ENCODE results near the gene LGMN.
"Not testable (repeated sequence)": the region's sequence is repeated elsewhere in the genome, so short reads cannot be mapped to it uniquely, and the experiment has no call there.

LGMN gene

DNA sequence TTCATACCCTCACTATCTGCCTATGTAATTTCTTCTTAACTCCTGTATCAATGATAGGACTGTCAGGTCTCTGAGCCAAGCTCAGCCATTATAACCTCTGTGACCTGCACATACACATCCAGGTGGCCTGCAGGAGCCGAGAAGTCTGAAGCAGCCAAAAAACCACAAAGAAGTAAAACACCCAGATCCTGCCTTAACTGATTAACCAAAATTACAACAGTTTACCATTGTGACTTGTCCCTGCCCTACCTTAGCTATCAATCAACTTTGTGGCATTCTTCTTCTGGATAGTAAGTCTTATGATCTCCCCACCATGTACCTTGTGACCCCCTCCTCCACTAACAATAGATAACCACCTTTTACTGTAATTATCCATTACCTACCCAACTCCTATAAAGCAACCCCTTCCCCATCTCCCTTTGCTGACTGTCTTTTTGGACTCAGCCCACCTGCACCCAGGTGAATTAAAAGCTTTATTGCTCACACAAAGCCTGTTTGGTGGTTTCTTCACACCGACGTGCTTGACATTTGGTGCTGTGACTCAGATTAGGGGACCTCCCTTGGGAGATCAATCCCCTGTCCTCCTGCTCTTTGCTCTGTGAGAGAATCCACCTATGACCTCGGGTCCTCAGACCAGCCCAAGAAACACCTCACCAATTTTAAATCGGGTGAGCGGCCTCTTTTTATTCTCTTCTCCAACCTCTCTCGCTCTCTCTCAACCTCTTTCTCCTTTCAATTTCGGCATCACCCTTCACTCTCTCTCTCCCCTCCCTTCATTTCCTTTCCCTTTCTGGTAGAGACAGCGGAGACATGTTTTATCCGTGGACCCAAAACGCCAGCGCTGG lies 11.5 kb upstream of the LGMN start:
- DNase-seq = no peak

DNA sequence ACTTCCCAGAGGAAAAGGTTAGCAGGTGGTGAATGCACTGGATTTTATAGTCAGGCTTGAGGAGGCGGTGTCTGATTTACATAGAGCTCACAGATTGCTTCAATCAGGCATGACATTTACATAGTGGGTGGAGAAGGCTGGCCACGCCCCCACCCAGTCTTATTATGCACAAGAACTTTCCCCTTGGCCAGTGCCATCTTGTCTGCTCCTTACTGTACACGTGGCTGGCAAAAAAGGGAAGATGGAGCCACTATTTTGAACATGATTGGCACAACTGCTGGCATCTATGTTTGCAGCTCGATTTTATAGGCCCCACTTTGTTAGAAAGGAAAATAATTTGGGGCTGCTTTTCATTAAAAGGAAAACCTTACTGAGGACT lies 10.9 kb upstream of the LGMN start:
- no peak for DNase-seq

DNA sequence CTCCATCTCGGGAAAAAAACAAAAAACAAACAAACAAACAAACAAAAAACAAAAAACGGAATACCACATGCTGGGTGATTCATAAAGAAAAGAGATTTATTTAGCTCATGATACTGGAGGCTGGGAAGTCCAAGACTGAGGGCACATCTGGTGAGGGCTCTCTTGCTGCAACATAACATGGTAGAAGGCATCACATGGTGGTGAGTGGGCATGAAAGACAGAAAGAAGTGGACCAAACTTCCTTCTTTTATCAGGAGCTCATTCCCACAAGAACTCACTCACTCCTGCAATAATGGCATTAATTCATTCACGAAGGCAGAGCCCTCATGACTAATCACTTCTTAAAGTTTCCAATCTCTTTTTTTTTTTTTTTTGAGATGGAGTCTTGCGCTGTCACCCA lies 8.0 kb upstream of the LGMN start:
- no peak for DNase-seq

DNA sequence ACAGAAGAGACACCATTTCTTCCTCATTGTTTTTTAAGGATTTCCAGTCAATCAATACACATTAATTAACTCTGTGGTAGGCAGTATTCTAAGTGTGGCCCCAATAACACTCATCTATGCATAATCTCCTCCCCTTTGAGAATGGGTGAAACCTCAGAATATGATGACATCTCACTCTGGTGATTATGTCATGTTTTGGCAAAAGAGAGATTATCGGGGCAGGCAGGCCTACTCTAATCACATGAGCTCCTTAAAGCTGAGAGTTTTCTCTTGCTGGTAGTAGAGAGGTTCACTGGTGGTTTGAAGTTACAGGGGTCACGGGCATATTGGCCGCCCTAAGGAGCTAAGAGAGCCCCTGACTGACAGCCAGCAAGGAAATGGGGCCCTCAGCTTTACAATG lies 7.1 kb upstream of the LGMN start:
- DNase-seq = no peak

DNA sequence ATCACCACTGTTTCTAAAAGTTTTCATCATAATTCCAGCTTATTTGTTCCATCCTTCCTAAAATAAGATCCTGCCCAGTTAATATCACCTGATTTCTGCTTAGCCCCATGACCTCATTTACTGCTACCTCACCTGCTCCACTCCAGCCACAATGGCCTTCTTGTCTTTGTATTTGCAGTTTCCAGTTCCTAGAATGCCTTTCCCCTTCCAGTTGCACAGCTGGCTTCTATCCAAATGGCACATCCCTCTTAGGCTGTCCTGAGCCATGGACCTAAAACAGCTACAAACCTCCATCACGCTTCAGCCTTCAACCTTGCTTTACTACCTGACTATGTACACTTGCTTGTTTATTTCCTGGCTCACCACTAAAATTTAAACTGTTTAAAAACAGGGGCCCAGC lies 6.5 kb upstream of the LGMN start:
- DNase-seq = peak; percentile 65

DNA sequence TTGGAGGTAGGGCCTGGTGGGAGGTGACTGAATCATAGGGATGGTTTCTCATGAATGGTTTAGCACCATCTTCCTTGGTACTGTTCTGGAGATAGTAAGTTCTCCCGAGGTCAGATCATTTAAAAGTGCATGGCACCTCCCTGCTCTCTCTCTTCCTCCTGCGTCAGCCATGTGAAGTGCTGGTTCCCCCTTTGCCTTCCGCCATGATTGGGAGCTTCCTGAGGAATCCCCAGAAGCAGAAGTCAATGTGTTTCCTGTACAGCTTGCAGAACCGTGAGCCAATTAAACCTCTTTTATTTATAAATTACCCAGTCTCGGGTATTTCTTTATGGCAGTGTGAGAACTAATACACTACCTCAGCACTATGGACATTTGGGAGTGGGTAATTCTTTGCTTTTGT lies 4.8 kb upstream of the LGMN start:
- no peak for DNase-seq

DNA sequence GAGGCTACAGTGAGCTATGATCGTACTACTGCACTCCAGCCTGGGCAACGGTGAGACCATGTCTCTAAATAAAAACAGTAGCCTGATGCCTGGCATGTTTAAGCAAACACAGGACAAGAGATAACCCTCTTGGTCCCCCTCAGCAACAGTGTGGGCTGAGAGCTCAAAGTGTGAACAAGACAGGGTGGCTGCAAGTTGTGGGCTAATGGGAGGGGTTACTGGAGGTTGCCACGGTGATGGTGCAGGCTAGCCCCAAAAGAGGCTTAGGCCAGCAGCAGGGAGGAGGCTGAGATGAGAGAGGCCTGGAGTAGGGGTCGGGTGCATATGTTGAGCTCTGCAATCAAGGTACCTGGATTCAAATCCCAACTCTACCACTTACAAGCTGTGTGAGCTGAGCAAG lies 3.4 kb upstream of the LGMN start:
- no peak for DNase-seq

DNA sequence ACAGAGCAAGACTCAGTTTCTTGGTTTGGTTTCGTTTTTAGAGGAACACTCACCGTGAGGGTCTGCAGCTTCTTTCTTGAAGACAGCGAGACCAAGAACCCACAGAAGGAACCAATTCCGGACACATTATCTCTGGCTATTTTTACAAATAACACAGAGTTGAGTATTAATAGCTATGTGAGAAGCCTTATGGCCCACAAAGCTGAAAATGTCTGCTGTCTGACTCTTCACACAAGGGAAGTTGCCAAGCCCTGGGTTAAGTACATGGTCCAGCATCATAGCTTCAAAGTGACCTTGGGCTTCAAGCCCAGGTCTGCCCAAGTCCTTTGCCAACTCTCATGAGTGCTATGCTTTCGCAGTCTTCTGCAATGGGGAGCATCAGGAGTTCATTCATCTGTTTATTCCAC lies 2.6 kb upstream of the LGMN start:
- no peak for DNase-seq

DNA sequence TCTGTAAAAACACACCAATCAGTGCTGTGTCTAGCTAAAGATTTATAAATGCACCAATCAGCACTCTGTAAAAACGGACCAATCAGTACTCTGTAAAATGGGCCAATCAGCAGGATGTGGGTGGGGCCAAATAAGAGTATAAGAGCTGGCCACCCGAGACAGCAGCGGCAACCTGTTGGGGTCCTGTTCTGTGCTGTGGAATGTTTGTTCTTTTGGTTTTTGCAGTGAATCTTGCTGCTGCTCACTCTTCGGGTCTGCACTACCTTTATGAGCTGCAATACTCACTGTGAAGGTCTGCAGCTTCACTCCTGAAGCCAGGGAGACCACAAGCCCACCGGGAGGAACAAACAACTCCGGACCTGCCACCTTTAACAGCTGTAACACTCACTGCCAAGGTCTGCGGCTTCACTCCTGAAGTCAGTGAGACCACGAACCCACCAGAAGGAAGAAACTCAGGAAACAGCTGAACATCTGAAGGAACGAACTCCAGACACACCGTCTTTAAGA lies 1.8 kb upstream of the LGMN start:
- DNase-seq = not testable (repeated sequence)

DNA sequence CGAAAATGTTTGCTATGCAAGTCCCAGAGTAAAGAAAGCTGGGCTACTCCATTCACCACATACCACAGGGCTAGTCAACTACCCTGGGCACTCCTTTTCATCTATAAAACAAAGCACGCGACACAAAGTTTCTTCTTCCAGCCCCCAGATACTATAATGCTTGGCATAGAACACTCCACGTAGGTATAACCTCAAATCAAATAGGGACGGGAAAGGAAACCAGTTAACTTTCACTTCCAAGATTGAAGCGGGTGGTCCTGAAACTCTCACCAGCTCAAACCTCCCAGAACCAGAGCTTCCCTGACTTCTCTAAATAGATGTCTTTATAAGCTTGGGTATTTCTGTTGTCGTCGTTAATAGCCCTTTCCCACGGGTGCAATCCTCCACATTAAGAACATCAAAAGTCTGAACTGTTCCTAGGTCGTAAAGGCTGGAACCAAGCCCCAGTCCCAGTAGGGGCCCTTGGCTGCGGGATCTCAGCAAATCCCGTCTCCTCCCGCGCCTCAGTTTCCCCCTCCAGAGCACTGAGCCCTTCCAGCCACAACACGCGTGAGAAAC lies 647 bp downstream of the LGMN start:
- DNase-seq = no peak

DNA sequence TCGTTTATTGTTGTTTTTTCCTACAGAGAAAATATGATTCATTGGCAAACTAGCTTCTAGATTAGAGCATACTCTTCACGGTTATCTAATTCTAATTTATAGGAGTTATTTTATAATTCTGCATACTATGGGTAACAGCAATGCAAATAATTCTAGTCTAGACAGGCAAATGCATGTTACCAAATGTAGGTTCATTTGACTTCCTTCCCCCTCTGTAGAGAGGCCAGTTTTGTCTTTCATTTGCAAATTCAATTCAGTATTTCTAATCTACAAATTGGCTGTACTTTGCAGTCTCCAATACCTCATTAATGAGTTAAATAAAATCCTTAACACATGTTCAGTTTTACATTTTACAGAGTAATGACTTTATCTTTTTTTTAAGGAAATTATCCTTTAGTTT lies 4.2 kb downstream of the LGMN start:
- DNase-seq = no peak

DNA sequence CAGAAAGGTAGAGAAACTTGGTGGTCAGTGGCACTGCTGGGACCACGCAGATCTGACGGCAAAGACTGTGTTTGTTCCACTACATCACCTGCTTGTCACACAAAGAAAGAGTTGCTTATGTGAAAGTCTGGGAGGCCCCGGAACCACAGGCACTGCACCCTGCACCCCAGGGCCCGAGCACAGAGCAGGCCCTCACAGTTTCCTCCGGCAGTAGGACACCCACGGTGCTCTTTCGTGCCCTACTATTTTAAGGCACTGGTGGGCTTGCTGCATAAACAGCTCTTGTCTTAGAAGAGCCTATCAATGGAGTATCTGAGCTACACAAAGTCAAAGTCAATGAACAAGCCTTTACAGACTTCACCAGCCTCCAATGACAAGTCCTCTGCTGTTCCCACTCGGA lies 8.0 kb downstream of the LGMN start:
- no peak for DNase-seq

DNA sequence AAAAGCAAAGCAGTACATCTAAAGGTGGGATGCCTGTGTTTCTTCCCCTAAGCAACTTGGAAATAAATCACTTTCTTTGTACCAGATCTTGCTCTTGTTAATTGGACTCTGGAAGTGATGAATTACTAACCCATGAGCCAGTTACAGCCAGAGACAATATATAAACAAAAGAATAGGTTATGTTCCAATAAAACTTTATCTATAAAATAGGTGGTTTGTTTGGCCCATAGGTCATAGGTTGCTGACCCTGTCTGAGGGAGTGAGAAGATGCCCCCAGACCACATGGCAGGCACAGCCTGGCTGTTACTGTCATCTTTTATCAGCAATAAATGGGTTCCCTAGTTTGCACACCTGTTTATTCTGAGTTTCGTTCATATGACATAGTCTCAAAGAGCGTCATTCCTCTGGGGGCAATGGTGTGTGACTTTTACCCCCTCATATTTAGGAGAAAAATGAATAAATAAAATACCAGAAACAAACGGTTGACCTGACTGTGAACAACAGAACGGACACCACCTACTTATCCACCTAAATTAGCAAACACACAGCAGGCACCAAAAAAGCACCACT lies 10.7 kb downstream of the LGMN start:
- DNase-seq = no peak

DNA sequence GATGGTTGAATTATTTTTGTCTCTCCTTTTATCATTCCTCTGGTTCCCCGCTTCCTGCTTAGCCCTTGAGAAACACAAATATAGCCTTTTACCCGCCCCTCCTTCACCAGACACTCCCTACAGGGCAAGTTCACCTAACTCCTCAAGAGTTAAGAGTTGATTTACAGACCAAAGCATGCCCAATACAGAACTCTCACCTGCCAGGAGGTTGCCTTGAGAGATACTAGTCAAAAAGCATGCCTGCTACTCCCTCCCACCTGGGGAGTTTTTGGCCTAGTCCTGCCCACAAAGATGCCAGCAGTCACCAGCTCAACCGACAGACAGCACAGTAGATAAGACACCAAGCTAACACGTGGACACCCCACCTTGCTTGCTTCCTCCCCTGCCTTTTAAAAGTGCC lies 11.2 kb downstream of the LGMN start:
- DNase-seq = no peak

DNA sequence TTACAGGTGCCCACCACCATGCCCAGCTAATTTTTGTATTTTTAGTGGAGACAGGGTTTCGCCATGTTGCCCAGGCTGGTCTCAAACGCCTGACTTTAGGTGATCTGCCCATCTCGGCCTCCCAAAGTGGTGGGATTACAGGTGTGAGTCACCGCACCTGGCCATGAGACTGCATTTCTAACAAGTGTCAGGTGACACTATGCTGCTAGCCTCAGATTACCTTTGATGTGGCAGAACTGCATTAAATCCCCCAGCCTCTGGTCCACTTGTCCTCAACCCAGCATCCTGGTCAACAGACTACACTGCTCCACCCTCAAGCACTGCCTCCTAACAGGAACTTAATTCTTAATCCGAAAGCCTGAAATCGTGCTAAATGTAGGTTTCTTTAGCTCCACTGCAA lies 13.1 kb downstream of the LGMN start:
- DNase-seq = no peak

DNA sequence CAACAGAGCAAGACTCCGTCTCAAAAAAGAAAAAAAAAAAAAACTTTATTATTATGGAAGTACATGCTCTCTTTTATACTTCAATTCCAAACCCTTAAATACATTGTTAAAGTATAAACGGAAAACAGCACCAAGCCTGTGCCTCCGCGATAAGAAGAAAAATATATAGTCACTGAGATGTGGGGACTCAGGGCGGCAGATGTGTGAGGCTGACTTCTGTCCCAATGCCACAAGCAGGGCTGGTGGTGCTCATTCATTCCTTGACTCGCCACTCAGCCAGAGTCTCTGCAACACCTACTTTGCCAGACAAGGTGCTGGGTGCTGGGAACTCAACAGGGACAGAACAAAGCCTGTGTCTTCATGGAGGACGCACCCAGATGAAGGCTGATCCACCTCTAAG lies 13.8 kb downstream of the LGMN start:
- no peak for DNase-seq

DNA sequence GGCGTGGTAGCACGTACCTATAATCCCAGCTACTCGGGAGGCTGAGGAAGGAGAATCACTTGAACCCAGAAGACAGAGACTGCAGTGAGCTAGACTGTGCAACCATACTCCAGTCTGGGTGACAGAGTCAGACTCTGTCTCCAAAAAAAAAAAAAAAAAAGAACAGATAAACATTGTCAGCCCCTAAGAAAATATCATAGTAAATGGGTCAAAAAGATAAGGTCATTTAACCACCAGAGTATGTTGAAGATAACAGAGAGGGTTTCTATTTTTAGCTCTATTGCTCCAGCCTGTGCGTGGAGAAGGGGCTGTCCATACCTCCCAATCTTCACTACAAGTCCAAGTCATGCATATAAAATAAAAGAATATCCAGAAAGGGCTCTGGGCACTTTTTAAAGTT lies 15.4 kb downstream of the LGMN start:
- DNase-seq = no peak

DNA sequence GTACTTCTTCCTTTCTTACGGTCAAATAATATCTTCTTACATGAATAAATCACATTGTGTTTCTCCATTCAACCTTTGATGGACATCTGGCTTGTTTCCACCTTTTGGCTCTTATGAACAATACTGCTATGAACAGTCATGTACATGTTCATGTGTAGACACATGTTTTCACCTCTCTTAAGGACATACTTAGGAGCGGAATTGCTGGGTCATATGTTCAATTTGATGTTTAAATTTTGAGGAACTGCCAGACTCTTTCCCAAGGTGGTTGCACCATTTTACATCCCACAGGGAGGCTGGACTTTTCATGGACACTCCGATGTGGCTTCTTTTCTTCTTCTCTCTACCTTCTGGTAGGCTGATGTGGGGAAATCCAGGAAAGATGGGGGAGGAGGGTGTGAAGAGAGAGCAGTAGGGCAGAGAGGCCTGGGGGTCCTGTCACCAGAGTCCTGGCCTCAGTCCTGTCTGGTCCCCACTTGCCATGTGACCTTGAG lies 16.8 kb downstream of the LGMN start:
- DNase-seq = no peak

DNA sequence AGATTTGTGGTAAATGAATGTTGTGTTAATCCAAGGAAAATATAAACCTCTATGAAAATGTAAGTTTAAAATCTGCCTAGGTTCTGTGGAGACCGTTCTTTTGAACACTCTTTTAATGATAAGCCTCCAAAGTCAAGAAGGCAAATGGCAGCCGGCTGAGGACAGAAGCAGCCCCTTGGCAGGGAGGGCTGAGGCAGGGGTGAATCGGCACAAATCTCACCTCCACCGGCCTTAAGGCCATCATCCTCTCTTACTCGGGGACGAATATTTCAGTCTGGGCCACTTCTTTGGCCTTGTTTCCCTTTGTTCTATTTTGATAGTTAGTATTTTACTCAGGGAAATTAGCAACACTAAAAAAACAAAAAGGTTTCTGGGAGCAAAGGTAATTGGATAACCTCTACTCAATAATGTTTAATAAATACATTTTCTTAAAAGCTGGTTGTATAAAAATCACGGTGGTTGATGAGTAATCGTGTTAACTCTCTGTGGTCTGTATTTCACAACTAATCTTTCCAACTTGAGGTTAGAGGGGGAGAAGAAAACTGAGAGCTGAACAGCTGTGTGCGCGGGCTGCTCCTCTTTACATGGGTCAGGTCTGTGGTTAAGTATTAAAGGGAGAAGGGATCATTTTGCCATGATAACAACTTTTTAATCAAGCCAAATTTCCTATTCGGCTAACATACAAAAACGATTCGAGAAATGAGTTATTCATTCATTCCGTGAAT lies 18.6 kb downstream of the LGMN start:
- DNase-seq = no peak

DNA sequence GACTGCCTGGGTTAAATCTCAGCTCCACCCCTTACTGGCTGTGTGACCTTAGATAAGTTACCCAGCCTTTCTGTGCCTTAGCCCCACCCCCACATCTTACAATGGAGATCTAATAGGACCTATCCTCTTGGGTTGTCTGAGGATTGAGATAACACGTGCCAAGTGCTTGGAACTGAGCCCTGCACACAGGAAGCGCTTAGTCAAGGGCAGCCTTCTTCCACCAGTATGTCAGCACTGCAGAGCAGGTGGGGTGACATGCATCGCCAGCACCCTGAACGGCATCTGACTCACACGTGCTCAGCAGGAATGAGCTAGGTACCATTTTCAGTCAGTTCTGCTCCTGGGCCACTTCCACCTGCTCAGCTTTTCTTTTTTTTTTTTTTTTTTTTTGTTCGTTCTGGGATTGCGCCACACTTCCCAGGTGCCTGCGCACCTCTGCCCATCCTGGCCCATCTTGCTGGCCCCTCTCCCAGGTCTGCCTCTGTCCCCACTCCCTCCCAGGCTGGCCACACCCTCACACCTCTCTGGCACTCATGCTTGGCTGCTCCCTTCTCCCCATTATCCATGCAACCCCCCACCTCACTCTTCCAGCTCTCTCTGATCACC lies 19.6 kb downstream of the LGMN start:
- DNase-seq = peak; percentile 28

DNA sequence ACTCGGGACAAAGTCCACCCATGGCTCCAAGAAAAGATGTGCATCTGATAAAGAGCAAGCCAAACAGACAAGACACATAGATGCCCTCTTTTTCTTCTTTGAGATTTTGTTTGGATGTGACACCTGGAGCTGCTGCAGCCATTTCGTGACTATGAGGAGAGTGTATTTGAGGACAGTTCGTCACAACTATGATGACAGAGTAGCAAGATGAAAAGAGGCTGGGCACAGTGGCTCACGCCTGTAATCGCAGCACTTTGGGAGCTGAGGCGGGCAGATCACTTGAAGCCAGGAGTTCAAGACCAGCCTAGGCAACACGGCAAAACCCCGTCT lies 21.5 kb downstream of the LGMN start:
- DNase-seq = no peak

DNA sequence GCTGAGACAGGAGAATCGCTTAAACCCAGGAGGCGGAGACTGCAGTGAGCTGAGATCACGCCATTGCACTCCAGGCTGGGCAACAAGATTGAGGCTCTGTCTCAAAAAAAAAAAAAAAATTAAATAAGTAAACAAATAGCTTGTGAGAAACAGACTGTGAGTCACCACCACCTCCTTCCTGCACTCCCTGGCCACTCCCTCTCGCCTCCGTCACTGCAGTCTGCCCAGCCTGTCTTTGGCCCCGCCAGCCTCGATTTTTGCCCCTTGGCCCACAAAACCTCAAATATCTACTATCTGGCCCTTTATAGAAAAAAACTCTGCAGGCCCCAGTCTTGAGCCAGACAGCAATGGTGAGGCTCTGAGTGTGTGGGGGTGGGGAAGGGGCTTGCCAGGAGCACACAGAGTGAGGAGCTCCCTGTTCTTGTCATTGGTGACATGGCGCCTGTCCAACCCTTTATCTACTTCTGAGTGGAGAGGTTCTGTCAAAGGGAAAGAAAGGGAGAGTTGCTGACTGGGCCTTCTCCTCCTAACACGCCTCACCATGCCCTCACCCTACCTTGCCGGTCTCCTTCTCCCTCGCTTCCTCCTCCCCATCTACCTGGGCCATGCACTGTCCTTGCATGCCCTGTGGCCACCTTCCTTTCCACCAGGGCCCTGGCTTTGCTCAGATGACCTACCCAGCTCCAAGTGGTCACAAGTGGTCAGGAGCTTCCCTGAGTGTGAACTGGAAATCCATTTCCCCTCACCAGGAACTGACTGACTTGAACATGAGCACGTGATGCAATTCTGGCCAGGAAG lies 22.1 kb downstream of the LGMN start:
- no peak for DNase-seq

Data from NCI-H1092 (cell line).